Fibroblast of lung (primary cell): ENCODE data around the gene CRBN.

Experiments used
- CTCF ChIP-seq, 2 donors: IDR thresholded peaks in 1 of 2; conservative IDR thresholded peaks in 1 of 2; 1 replicate in 1 of 2; 2 replicates in 1 of 2; pipeline ENCODE4 v1.5.1; 2011 to 2012; ENCODE audit warnings: low read length in 2 of 2, control low read depth in 1 of 2, inconsistent platforms in 1 of 2, low read depth in 1 of 2, mild to moderate bottlenecking in 1 of 2
- EZH2 ChIP-seq: IDR thresholded peaks from 2 replicates; pipeline ENCODE4 v1.5.1; 2012; ENCODE audit warnings: low read length, control low read depth, mild to moderate bottlenecking; ENCODE audit errors: missing control alignments

DNA sequence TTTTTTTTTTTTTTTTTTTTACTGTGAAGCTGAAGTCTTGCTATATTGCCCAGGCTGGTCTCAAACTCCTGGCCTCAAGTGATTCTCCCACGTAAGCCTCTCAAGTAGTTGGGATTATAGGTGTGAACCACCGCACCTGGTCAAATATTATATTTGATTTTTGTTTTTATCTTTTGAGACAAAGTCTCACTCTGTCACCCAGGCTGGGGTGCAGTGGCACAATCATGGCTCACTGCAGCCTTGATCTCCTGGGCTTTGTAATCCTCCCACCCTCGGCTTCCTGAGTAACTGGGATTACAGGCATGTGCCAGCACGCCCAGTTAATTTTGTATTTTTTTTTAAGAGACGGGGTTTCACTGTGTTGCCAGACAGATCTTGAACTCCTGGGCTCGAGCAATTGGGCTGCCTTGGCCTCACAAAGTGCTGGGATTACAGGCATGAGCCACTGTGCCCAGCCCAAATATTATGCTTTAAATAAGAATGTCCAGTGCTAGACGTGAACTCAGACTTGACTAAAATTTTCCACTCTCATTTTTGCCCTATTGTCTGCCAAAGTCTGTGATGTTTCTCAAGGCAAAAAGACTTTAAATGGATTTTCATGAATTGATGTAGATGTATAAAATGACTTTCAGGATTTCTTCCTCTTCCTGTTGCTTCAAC, 33.4 kb upstream of the CRBN start:
- no peak for TF ChIP-seq CTCF (conservative IDR thresholded peaks at IDR 0.05 in 1 of 2, IDR thresholded peaks at IDR 0.05 in 1 of 2; ENCODE audit: low read depth in 1 of 2, low read length in 2 of 2)
- TF ChIP-seq EZH2, result no peak
